Ovary (tissue), 3 donors: ENCODE data around the gene SH3BP5L.

Experiments
- EP300 ChIP-seq: sonication (generic); formaldehyde crosslinking; IDR thresholded peaks from one replicate; pipeline ENCODE4 v1.6.1; 2017; ENCODE audit warnings: antibody characterized with exemption
- TF ChIP-seq, protein P1 (sequence below), 3 donors: fragments of 450-650 bp in 2 of 3; fragments of 200-600 bp in 1 of 3; IDR thresholded peaks; one replicate each; pipeline versions ENCODE4 v1.5.1 to v1.8.0; 2016 to 2022; ENCODE audit warnings: antibody characterized with exemption in 3 of 3, mild to moderate bottlenecking in 1 of 3
- donor health status: DM: no; HTN: no; CAD: no.

- TF ChIP-seq, protein P1, sequence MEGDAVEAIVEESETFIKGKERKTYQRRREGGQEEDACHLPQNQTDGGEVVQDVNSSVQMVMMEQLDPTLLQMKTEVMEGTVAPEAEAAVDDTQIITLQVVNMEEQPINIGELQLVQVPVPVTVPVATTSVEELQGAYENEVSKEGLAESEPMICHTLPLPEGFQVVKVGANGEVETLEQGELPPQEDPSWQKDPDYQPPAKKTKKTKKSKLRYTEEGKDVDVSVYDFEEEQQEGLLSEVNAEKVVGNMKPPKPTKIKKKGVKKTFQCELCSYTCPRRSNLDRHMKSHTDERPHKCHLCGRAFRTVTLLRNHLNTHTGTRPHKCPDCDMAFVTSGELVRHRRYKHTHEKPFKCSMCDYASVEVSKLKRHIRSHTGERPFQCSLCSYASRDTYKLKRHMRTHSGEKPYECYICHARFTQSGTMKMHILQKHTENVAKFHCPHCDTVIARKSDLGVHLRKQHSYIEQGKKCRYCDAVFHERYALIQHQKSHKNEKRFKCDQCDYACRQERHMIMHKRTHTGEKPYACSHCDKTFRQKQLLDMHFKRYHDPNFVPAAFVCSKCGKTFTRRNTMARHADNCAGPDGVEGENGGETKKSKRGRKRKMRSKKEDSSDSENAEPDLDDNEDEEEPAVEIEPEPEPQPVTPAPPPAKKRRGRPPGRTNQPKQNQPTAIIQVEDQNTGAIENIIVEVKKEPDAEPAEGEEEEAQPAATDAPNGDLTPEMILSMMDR (IDR thresholded peaks at IDR 0.05), result no peak
- no peak for TF ChIP-seq EP300
These were observed 9.5 kb downstream of the SH3BP5L start for GRCh38 chr1:248816042-248816851.
